ENCODE measurements around the gene LMNB1. TPM values are rescaled to one million over a fixed set of nuclear protein-coding genes. Genes with fewer than 3 reads are reported as not detected.

The LMNB1 gene
- total and polyA plus RNA-seq, 2 of the 13 experiments (the other 11 are each of a cell fraction or from before 2014, with no cell fraction given): 12.5 to 159 TPM

DNA sequence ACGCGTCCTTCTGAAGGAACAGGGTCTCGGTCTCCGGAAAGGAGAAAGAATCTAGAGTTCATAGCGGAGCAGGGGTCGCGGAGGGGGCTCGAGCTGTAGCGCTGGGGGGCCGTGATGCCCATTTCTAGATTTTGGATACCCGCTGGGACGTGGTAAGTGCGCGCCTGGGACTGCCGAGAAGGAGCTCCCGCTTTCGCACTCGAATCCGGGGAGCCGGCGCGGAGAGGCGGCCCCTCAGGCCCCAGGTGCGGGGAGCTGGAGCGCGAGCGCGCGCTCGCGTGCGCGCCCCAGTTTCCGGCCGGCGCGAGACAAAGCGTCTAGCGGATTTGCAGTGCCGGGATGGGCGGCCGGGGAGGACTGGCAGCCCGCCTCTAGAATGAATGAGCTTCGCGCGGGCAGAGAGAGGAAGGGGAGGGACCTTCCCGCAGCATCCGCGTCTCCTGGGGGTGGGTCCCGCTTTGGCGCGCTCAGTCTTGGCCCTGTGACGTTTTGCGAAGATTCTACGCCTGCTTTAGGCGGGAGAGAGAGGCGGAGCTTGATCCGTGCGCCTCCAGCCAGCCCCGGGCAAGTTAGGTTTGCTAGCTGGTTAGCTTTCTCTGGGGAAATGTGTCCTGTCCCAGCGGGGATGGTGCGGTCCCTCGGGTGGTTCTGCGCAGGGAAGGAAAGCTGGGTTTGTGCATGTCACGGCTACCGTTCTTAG is 1.2 kb downstream of the LMNB1 start (continued):
- TF ChIP-seq, protein P1, sequence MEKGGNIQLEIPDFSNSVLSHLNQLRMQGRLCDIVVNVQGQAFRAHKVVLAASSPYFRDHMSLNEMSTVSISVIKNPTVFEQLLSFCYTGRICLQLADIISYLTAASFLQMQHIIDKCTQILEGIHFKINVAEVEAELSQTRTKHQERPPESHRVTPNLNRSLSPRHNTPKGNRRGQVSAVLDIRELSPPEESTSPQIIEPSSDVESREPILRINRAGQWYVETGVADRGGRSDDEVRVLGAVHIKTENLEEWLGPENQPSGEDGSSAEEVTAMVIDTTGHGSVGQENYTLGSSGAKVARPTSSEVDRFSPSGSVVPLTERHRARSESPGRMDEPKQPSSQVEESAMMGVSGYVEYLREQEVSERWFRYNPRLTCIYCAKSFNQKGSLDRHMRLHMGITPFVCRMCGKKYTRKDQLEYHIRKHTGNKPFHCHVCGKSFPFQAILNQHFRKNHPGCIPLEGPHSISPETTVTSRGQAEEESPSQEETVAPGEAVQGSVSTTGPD (CRISPR knock-in tag; IDR thresholded peaks at IDR 0.05): no peak
- TF ChIP-seq ZC3H4 (CRISPR knock-in tag; IDR thresholded peaks at IDR 0.05; ENCODE audit: borderline replicate concordance): no peak
- TF ChIP-seq, protein P2, sequence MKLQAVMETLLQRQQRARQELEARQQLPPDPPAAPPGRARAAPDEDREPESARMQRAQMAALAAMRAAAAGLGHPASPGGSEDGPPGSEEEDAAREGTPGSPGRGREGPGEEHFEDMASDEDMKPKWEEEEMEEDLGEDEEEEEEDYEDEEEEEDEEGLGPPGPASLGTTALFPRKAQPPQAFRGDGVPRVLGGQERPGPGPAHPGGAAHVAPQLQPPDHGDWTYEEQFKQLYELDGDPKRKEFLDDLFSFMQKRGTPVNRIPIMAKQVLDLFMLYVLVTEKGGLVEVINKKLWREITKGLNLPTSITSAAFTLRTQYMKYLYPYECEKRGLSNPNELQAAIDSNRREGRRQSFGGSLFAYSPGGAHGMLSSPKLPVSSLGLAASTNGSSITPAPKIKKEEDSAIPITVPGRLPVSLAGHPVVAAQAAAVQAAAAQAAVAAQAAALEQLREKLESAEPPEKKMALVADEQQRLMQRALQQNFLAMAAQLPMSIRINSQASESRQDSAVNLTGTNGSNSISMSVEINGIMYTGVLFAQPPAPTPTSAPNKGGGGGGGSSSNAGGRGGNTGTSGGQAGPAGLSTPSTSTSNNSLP (IDR thresholded peaks at IDR 0.05; ENCODE audit: low read depth, low read length): no peak
- TF ChIP-seq HNF4A (CRISPR knock-in tag; IDR thresholded peaks at IDR 0.05): no peak
- TF ChIP-seq ZNF317 (CRISPR knock-in tag; IDR thresholded peaks at IDR 0.05): no peak
- TF ChIP-seq SP4 (CRISPR knock-in tag; IDR thresholded peaks at IDR 0.05): peak; percentile 65
- TF ChIP-seq NPAS2 (CRISPR knock-in tag; IDR thresholded peaks at IDR 0.05; ENCODE audit: borderline replicate concordance): no peak
- TF ChIP-seq NAIF1 (CRISPR knock-in tag; IDR thresholded peaks at IDR 0.05; ENCODE audit: borderline replicate concordance): no peak
- no peak for TF ChIP-seq ZNF781 (CRISPR knock-in tag; IDR thresholded peaks at IDR 0.05; ENCODE audit: borderline replicate concordance, not compliant biosample characterization)
- TF ChIP-seq, protein P3, sequence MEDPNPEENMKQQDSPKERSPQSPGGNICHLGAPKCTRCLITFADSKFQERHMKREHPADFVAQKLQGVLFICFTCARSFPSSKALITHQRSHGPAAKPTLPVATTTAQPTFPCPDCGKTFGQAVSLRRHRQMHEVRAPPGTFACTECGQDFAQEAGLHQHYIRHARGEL (CRISPR knock-in tag; IDR thresholded peaks at IDR 0.05): no peak
- TF ChIP-seq, protein P4, sequence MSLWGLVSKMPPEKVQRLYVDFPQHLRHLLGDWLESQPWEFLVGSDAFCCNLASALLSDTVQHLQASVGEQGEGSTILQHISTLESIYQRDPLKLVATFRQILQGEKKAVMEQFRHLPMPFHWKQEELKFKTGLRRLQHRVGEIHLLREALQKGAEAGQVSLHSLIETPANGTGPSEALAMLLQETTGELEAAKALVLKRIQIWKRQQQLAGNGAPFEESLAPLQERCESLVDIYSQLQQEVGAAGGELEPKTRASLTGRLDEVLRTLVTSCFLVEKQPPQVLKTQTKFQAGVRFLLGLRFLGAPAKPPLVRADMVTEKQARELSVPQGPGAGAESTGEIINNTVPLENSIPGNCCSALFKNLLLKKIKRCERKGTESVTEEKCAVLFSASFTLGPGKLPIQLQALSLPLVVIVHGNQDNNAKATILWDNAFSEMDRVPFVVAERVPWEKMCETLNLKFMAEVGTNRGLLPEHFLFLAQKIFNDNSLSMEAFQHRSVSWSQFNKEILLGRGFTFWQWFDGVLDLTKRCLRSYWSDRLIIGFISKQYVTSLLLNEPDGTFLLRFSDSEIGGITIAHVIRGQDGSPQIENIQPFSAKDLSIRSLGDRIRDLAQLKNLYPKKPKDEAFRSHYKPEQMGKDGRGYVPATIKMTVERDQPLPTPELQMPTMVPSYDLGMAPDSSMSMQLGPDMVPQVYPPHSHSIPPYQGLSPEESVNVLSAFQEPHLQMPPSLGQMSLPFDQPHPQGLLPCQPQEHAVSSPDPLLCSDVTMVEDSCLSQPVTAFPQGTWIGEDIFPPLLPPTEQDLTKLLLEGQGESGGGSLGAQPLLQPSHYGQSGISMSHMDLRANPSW (CRISPR knock-in tag; IDR thresholded peaks at IDR 0.05; ENCODE audit: borderline replicate concordance): no peak
- TF ChIP-seq DDIT3 (CRISPR knock-in tag; IDR thresholded peaks at IDR 0.05): no peak
- TF ChIP-seq SAP130 (CRISPR knock-in tag; IDR thresholded peaks at IDR 0.05; ENCODE audit: low read depth): peak; percentile 86
- peak; percentile 84 for TF ChIP-seq E2F5 (CRISPR knock-in tag; conservative IDR thresholded peaks at IDR 0.05)
- TF ChIP-seq ZEB1 (IDR thresholded peaks at IDR 0.05; ENCODE audit: insufficient replicate concordance, low read depth): no peak
- TF ChIP-seq KAT2B (IDR thresholded peaks at IDR 0.05; ENCODE audit: borderline replicate concordance, low read depth, low read length): no peak
- TF ChIP-seq MXI1 (IDR thresholded peaks at IDR 0.05; ENCODE audit: borderline replicate concordance, low read depth, low read length): peak; percentile 68; the same call in 1 of the 3 replicates
- TF ChIP-seq ZNF564 (CRISPR knock-in tag; IDR thresholded peaks at IDR 0.05): no peak; the same call in 1 of the 2 replicates
- TF ChIP-seq ATM (IDR thresholded peaks at IDR 0.05; ENCODE audit: borderline replicate concordance): no peak
- no peak for TF ChIP-seq ATRX (CRISPR knock-in tag; IDR thresholded peaks at IDR 0.05; ENCODE audit: borderline replicate concordance)
- no peak for TF ChIP-seq FOXJ3 (CRISPR knock-in tag; IDR thresholded peaks at IDR 0.05; ENCODE audit: borderline replicate concordance)
- TF ChIP-seq YEATS2 (CRISPR knock-in tag; IDR thresholded peaks at IDR 0.05; ENCODE audit: borderline replicate concordance): no peak
- no peak; the same call in 1 of the 2 replicates for TF ChIP-seq DR1 (CRISPR knock-in tag; IDR thresholded peaks at IDR 0.05)
